ENCODE results near the gene SYT3. TPM values are rescaled to one million over a fixed set of nuclear protein-coding genes. Genes with fewer than 3 reads are reported as not detected.

Gene SYT3
- total and polyA plus RNA-seq, 7 donors: 0.07 to 0.26 (median 0.12) TPM; not detected in 4

DNA sequence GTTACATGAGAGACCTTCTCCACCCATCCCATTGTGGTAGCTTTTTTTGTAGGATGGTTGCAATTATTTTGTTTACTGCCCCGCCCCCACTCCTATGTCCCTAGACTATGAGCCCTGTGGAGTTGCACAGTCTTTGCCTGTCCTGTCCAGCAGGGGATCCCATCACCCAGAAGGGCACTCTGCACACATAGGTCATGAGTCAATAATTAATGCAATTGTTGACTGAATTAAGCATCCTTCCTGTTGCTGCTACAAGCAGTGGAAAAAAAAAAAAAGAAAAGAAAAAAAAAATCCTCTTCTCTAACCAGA lies 23.8 kb upstream of the SYT3 start:
- Histone ChIP-seq H3K27me3 (ENCODE audit: insufficient read depth in 3 of 3, low read length in 2 of 3) (peaks cover 0 to 62% (median 28%) of the 10 kb centered on the region in 3 donors), H3K4me1 (no peaks in the 10 kb centered on the region), H3K27ac (no peak overlapping the region), H3K36me3 (ENCODE audit: insufficient read depth in 1 of 2, low read depth in 1 of 2) (no peaks in the 10 kb centered on the region), H3K9me3 (no peaks in the 10 kb centered on the region), H3K4me3 (no peak overlapping the region)
- TF ChIP-seq, protein P1, sequence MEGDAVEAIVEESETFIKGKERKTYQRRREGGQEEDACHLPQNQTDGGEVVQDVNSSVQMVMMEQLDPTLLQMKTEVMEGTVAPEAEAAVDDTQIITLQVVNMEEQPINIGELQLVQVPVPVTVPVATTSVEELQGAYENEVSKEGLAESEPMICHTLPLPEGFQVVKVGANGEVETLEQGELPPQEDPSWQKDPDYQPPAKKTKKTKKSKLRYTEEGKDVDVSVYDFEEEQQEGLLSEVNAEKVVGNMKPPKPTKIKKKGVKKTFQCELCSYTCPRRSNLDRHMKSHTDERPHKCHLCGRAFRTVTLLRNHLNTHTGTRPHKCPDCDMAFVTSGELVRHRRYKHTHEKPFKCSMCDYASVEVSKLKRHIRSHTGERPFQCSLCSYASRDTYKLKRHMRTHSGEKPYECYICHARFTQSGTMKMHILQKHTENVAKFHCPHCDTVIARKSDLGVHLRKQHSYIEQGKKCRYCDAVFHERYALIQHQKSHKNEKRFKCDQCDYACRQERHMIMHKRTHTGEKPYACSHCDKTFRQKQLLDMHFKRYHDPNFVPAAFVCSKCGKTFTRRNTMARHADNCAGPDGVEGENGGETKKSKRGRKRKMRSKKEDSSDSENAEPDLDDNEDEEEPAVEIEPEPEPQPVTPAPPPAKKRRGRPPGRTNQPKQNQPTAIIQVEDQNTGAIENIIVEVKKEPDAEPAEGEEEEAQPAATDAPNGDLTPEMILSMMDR (IDR thresholded peaks at IDR 0.05): no peak
- 89 to 95% (median 90%) methylated on average over 1 of the region's 1 CpG for WGBS, 3 donors
- intact Hi-C loops (cut with DNase I): no loop called here
- ATAC-seq: no peak
- no peak for DNase-seq

DNA sequence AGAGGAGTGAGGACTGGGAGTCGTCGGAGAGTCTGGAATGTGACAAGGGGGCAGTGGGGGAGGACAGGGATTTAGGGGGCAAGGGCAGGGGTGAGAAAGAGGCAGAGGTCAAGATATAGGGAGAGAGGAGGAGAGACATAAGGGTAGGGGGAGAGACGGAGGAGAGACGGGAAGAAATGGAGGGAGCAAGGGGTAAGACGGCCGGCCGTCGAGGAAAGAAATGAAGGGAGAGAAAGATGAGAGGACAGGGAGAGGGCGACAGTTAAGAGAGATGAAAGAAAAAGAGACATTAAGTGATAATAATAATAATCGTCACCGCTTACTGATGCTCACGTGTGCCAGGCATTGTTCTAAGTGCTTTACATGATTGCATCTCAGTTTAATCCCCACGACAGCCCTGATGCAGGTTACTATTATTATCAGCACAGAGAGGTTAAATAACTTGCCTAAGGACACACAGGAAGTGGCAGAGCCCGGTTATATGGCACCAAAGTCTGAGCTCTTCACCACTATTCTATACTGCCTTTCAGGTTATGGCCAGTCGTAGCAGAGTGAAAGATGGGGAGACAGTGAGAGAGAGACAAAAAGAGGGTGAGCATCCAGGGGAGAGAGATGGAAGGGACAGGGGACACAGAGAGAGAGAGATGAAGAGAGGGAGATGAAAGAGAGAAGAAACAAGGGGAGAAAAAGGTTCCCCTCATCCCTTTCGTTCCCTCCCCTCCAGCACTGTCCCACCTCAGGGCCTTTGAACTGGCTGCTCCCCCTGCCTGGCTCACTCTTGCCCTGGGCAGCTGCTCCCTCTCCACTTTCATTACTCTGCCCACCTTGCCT lies 23.2 kb upstream of the SYT3 start:
- WGBS, 3 donors: 51 to 54% (median 53%) methylated on average over 16 of the region's 16 CpGs
- no peak overlapping the region for H3K4me3 ChIP-seq
- H3K9me3 ChIP-seq: no peaks in the 10 kb centered on the region
- no peak overlapping the region for H3K27ac ChIP-seq
- ATAC-seq: no peak
- DNase-seq: no peak
- H3K4me1 ChIP-seq: no peaks in the 10 kb centered on the region
- intact Hi-C loops (cut with DNase I): no loop called here
- TF ChIP-seq, protein P1 (IDR thresholded peaks at IDR 0.05): no peak
- H3K36me3 ChIP-seq (ENCODE audit: insufficient read depth in 1 of 2, low read depth in 1 of 2): no peaks in the 10 kb centered on the region
- H3K27me3 ChIP-seq (ENCODE audit: insufficient read depth in 3 of 3, low read length in 2 of 3): peaks cover 0 to 62% (median 23%) of the 10 kb centered on the region in 3 donors

DNA sequence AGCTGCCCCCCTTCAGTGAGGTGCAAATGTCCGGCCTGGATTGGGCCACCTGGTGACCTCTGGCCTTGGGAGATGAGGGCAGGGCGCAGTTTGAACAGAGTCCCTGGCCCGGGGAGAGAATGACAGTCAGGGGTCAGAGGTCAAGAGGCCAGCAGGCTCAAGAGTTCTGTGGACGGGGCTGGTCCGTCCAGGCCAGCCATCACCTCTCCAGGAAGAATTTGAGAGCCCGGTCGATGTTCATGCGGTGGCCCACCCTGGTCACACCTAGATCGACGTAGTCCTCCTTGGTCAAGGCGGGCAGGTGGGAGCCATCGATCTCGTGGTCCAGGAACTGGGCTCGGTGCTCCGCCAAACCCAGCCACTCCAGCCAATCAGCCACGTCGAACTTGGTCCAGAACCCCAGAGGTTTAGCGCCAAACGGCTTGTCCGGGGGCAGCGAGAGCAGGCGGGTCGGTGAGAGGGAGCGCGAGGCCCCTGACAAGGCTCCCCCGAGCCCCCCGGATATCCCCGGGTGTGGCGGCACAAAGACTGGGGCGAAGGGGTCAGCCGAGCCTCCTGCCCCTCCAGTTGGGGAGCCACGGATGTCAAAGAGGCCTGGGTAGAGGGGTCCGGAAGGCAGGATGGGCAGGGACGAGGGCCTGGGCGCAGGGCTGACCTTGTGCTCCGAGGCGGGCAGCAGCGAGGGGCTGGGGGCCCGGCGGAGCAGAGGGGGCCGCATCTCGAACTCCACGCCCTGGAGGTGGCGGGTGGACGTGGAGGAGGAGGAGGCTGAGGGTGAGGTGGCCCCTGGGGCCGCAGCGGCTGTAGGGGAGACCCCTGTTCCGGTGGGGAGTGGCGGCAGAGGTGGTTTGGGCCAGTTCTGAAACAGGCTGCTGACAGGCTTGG lies 22.3 kb upstream of the SYT3 start:
- ATAC-seq (no peak), DNase-seq (no peak)
- Histone ChIP-seq H3K27me3 (ENCODE audit: insufficient read depth in 3 of 3, low read length in 2 of 3) (peaks cover 0 to 62% (median 22%) of the 10 kb centered on the region in 3 donors), H3K36me3 (ENCODE audit: insufficient read depth in 1 of 2, low read depth in 1 of 2) (no peaks in the 10 kb centered on the region), H3K9me3 (no peaks in the 10 kb centered on the region), H3K27ac (no peak overlapping the region), H3K4me3 (no peak overlapping the region), H3K4me1 (no peaks in the 10 kb centered on the region)
- intact Hi-C loops (cut with DNase I): no loop called here
- TF ChIP-seq, protein P1 (IDR thresholded peaks at IDR 0.05): no peak
- WGBS, 3 donors: 56 to 64% (median 58%) methylated on average over 45 to 49 of the region's 49 CpGs

DNA sequence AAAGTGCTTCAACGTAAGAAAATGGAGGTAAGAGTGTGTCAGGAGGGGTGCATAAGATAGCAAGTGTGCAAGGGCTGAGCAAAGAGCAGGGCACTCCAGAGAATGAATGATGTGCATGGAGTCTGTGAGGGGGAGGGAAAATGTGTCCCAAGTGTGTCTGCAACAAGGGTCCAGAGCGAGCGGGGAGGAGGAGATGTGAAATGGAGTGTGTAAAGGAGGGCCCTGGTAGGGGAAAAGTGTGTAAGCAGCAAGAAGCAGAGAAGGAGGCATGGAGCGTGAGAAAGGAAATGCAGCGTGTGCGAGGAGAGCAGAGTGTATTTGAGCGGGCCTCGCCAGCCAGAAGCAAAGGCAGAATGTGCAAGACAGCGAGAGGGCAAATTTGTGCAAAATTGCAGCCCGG lies 21.3 kb upstream of the SYT3 start:
- Histone ChIP-seq H3K9me3 (no peaks in the 10 kb centered on the region), H3K4me3 (no peak overlapping the region), H3K4me1 (no peaks in the 10 kb centered on the region), H3K36me3 (ENCODE audit: insufficient read depth in 1 of 2, low read depth in 1 of 2) (no peaks in the 10 kb centered on the region), H3K27ac (no peak overlapping the region), H3K27me3 (ENCODE audit: insufficient read depth in 3 of 3, low read length in 2 of 3) (peaks cover 0 to 60% (median 18%) of the 10 kb centered on the region in 3 donors)
- intact Hi-C loops (cut with DNase I): no loop called here
- TF ChIP-seq, protein P1 (IDR thresholded peaks at IDR 0.05): no peak
- DNase-seq (no peak), ATAC-seq (no peak)
- WGBS, 3 donors: 63 to 74% (median 71%) methylated on average over 10 of the region's 10 CpGs
